ENCODE data around the gene PDZD4.

Gene PDZD4

GRCh38 chrX:153868576-153869472, 38.5 kb upstream of the PDZD4 start:
- no peak for DNase-seq (ENCODE audit: low read depth)

- DNase-seq (ENCODE audit: low read depth) = no peak
Measured at GRCh38 chrX:153867671-153868070, 37.3 kb upstream of the PDZD4 start.

- no peak for DNase-seq (ENCODE audit: low read depth)
Measured at GRCh38 chrX:153867139-153867538, 36.8 kb upstream of the PDZD4 start.

GRCh38 chrX:153866302-153867019, 36.1 kb upstream of the PDZD4 start:
- no peak for DNase-seq (ENCODE audit: low read depth)

- no peak for DNase-seq (ENCODE audit: low read depth)
Measured at GRCh38 chrX:153865685-153866084, 35.3 kb upstream of the PDZD4 start.

- no peak for DNase-seq (ENCODE audit: low read depth)
Measured at GRCh38 chrX:153865321-153865580, 34.9 kb upstream of the PDZD4 start.

- DNase-seq (ENCODE audit: low read depth) = no peak
Measured at GRCh38 chrX:153864561-153865320, 34.4 kb upstream of the PDZD4 start.

GRCh38 chrX:153864101-153864500, 33.8 kb upstream of the PDZD4 start:
- no peak for DNase-seq (ENCODE audit: low read depth)

GRCh38 chrX:153863251-153863991, 33.1 kb upstream of the PDZD4 start:
- DNase-seq (ENCODE audit: low read depth) = no peak

- no peak for DNase-seq (ENCODE audit: low read depth)
Measured at GRCh38 chrX:153862369-153863250, 32.3 kb upstream of the PDZD4 start.

- DNase-seq (ENCODE audit: low read depth) = no peak
Measured at GRCh38 chrX:153861733-153862310, 31.5 kb upstream of the PDZD4 start.

- no peak for DNase-seq (ENCODE audit: low read depth)
Measured at GRCh38 chrX:153861151-153861550, 30.8 kb upstream of the PDZD4 start.

- DNase-seq (ENCODE audit: low read depth) = no peak
Measured at GRCh38 chrX:153857348-153857903, 27.1 kb upstream of the PDZD4 start.

GRCh38 chrX:153854702-153855101, 24.4 kb upstream of the PDZD4 start:
- DNase-seq (ENCODE audit: low read depth) = no peak

GRCh38 chrX:153853902-153854267, 23.5 kb upstream of the PDZD4 start:
- no peak for DNase-seq (ENCODE audit: low read depth)

- no peak for DNase-seq (ENCODE audit: low read depth)
Measured at GRCh38 chrX:153853180-153853901, 23.0 kb upstream of the PDZD4 start.

GRCh38 chrX:153851981-153852380, 21.6 kb upstream of the PDZD4 start:
- no peak for DNase-seq (ENCODE audit: low read depth)

- DNase-seq (ENCODE audit: low read depth) = no peak
Measured at GRCh38 chrX:153848325-153848724, 18.0 kb upstream of the PDZD4 start.

- DNase-seq (ENCODE audit: low read depth) = no peak
Measured at GRCh38 chrX:153845842-153846241, 15.5 kb upstream of the PDZD4 start.

- DNase-seq (ENCODE audit: low read depth) = no peak
Measured at GRCh38 chrX:153845195-153845594, 14.9 kb upstream of the PDZD4 start.

All from stimulated activated CD8-positive, alpha-beta memory T cell treated with anti-CD3 and anti-CD28 coated beads, Interleukin-12 subunit alpha, Interleukin-12 subunit beta, amount 100 ng/mL, for 1 hour (primary cell).